H9 (cell line): ENCODE results near the gene RUNX1. TPM values are rescaled to one million over a fixed set of nuclear protein-coding genes. Genes with fewer than 3 reads are reported as not detected.

Experiments used
- DNase-seq: peaks from one replicate; pipeline ENCODE4 v3.0.0-alpha.2; 2017
- H2AFZ ChIP-seq: one replicate; pipeline ENCODE4 v1.6.1; 2013; ENCODE audit warnings: mild to moderate bottlenecking, low read length, control low read depth, moderate library complexity
- H2AK5ac ChIP-seq: 2 replicates; pipeline ENCODE4 v1.6.1; 2013; ENCODE audit warnings: low read length, control low read depth, mixed read lengths; ENCODE audit not compliant: insufficient read length
- H2BK120ac ChIP-seq: one replicate; pipeline ENCODE4 v1.6.1; 2013; ENCODE audit warnings: low read depth, mild to moderate bottlenecking, low read length, control low read depth, inconsistent platforms; ENCODE audit not compliant: poor library complexity, severe bottlenecking
- H2BK12ac ChIP-seq: 2 replicates; pipeline ENCODE4 v1.6.1; 2013; ENCODE audit warnings: low read length, control low read depth, mixed read lengths, low read depth; ENCODE audit not compliant: insufficient read length
- H2BK15ac ChIP-seq: 2 replicates; pipeline ENCODE4 v1.6.1; 2013; ENCODE audit warnings: low read depth, low read length, control low read depth
- H2BK20ac ChIP-seq: one replicate; pipeline ENCODE4 v1.6.1; 2013; ENCODE audit warnings: low read depth, mild to moderate bottlenecking, low read length, control low read depth, inconsistent platforms; ENCODE audit not compliant: poor library complexity, severe bottlenecking
- H2BK5ac ChIP-seq: 2 replicates; pipeline ENCODE4 v1.6.1; 2013; ENCODE audit warnings: low read length, control low read depth, mixed read lengths; ENCODE audit not compliant: insufficient read length
- H3K14ac ChIP-seq: 2 replicates; pipeline ENCODE4 v1.6.1; 2013; ENCODE audit warnings: low read length, control low read depth; ENCODE audit not compliant: insufficient read depth
- H3K18ac ChIP-seq: 2 replicates; pipeline ENCODE4 v1.6.1; 2013; ENCODE audit warnings: low read depth, mild to moderate bottlenecking, mixed read lengths, low read length, control low read depth; ENCODE audit not compliant: insufficient read length
- H3K23ac ChIP-seq: 2 replicates; pipeline ENCODE4 v1.6.1; 2013; ENCODE audit warnings: low read length, control low read depth, mixed read lengths, low read depth; ENCODE audit not compliant: insufficient read length
- H3K23me2 ChIP-seq: 2 replicates; pipeline ENCODE4 v1.6.1; 2013; ENCODE audit warnings: low read depth, mild to moderate bottlenecking, mixed read lengths, low read length, control low read depth; ENCODE audit not compliant: insufficient read length, poor library complexity, severe bottlenecking
- H3K27ac ChIP-seq: 2 replicates; pipeline ENCODE4 v1.5.1; 2013; ENCODE audit warnings: low read length, control low read depth, mixed read lengths, low read depth; ENCODE audit not compliant: insufficient read length
- H3K27me3 ChIP-seq: 2 replicates; pipeline ENCODE4 v1.6.1; 2013; ENCODE audit warnings: low read length, control low read depth, inconsistent platforms; ENCODE audit not compliant: insufficient read depth
- H3K4ac ChIP-seq: 2 replicates; pipeline ENCODE4 v1.6.1; 2013; ENCODE audit warnings: low read depth, mild to moderate bottlenecking, control low read depth, inconsistent platforms, low read length, moderate library complexity
- H3K4me1 ChIP-seq: 2 replicates; pipeline ENCODE4 v1.6.1; 2013; ENCODE audit warnings: low read length, control low read depth, inconsistent platforms; ENCODE audit not compliant: insufficient read depth
- H3K4me2 ChIP-seq: 2 replicates; pipeline ENCODE4 v1.6.1; 2013; ENCODE audit warnings: low read length, control low read depth, mixed read lengths; ENCODE audit not compliant: insufficient read length, insufficient read depth
- H3K56ac ChIP-seq: 2 replicates; pipeline ENCODE4 v1.6.1; 2013; ENCODE audit warnings: low read depth, mild to moderate bottlenecking, mixed read lengths, low read length, control low read depth; ENCODE audit not compliant: insufficient read length
- H3K79me1 ChIP-seq: 2 replicates; pipeline ENCODE4 v1.6.1; 2013; ENCODE audit warnings: low read depth, mild to moderate bottlenecking, moderate library complexity, low read length, control low read depth, inconsistent platforms; ENCODE audit not compliant: insufficient read depth, poor library complexity, severe bottlenecking
- H3K79me2 ChIP-seq: 2 replicates; pipeline ENCODE4 v1.6.1; 2013; ENCODE audit warnings: low read length, control low read depth, inconsistent platforms; ENCODE audit not compliant: insufficient read depth
- H3K9ac ChIP-seq: 2 replicates; pipeline ENCODE4 v1.6.1; 2013; ENCODE audit warnings: low read length, control low read depth, mixed read lengths; ENCODE audit not compliant: insufficient read length; ENCODE audit errors: extremely low read depth
- H3K9me3 ChIP-seq: one replicate; pipeline ENCODE4 v1.6.1; 2013; ENCODE audit warnings: low read depth, low read length, inconsistent platforms; ENCODE audit not compliant: control insufficient read depth
- H3T11ph ChIP-seq: one replicate; pipeline ENCODE4 v1.6.1; 2013; ENCODE audit warnings: mild to moderate bottlenecking, low read length, control low read depth, inconsistent platforms
- H4K20me1 ChIP-seq: one replicate; pipeline ENCODE4 v1.6.1; 2013; ENCODE audit not compliant: control insufficient read depth, insufficient read length, insufficient read depth
- H4K5ac ChIP-seq: 2 replicates; pipeline ENCODE4 v1.6.1; 2013; ENCODE audit warnings: low read depth, mild to moderate bottlenecking, mixed read lengths, low read length, control low read depth; ENCODE audit not compliant: insufficient read length
- H4K8ac ChIP-seq: replicated peaks from 2 replicates; pipeline ENCODE4 v1.6.1; 2013; ENCODE audit warnings: low read length, control low read depth, mixed read lengths, low read depth; ENCODE audit not compliant: insufficient read length
- H4K91ac ChIP-seq: 2 replicates; pipeline ENCODE4 v1.6.1; 2013; ENCODE audit warnings: low read depth, mild to moderate bottlenecking, moderate library complexity, mixed read lengths, low read length, control low read depth; ENCODE audit not compliant: insufficient read length
- H3K27ac Mint-ChIP-seq, 3 experiments: 2 replicates in 2 of 3; 3 replicates in 1 of 3; pipeline ENCODE4 v1.8.0; 2020 to 2021; ENCODE audit warnings: mixed read lengths in 3 of 3, mild to moderate bottlenecking in 1 of 3, moderate library complexity in 1 of 3
- H3K27me3 Mint-ChIP-seq: 2 replicates; pipeline ENCODE4 v1.8.0; 2021; ENCODE audit warnings: low read depth, mild to moderate bottlenecking, moderate library complexity, mixed read lengths
- H3K36me3 Mint-ChIP-seq, 3 experiments: 2 replicates in 2 of 3; 3 replicates in 1 of 3; pipeline ENCODE4 v1.8.0; 2020 to 2021; ENCODE audit warnings: low read depth in 3 of 3, mixed read lengths in 3 of 3; ENCODE audit not compliant: insufficient read depth in 1 of 3
- H3K4me1 Mint-ChIP-seq, 2 experiments: 2 replicates each; pipeline ENCODE4 v1.8.0; 2020; ENCODE audit warnings: mixed read lengths in 2 of 2
- H3K4me3 Mint-ChIP-seq, 2 experiments: 2 replicates in 1 of 2; 3 replicates in 1 of 2; pipeline ENCODE4 v1.8.0; 2020 to 2021; ENCODE audit warnings: mild to moderate bottlenecking in 2 of 2, mixed read lengths in 2 of 2, moderate library complexity in 1 of 2
- H3K9me3 Mint-ChIP-seq, 2 experiments: 2 replicates in 1 of 2; 3 replicates in 1 of 2; pipeline ENCODE4 v1.8.0; 2020; ENCODE audit warnings: mild to moderate bottlenecking in 2 of 2, mixed read lengths in 2 of 2, moderate library complexity in 1 of 2
- WGBS: extraction: QIAGEN DNeasy Blood & Tissue Kit; methylation state at CpG from one replicate; pipeline ENCODE4 v1.1.7; 2013; ENCODE audit warnings: missing lambda C conversion rate, low lambda C conversion rate, mixed read lengths; ENCODE audit not compliant: insufficient read length; ENCODE audit errors: extremely low coverage; 5-methylcytosine and 5-hydroxymethylcytosine counted together
- total RNA-seq: library from RNA; stranded (reverse); gene quantifications from 2 replicates; pipeline ENCODE4 v1.2.1, GENCODE V29; 2021
- TF ChIP-seq, protein P1 (sequence below): fragments of 200-600 bp; sonication (generic); conservative IDR thresholded peaks from 3 replicates; pipeline ENCODE4 v1.8.0; 2021; ENCODE audit warnings: antibody characterized with exemption, mild to moderate bottlenecking

The RUNX1 gene
- total RNA-seq, 1 experiment from 2014 or later = 0.72 TPM

DNA sequence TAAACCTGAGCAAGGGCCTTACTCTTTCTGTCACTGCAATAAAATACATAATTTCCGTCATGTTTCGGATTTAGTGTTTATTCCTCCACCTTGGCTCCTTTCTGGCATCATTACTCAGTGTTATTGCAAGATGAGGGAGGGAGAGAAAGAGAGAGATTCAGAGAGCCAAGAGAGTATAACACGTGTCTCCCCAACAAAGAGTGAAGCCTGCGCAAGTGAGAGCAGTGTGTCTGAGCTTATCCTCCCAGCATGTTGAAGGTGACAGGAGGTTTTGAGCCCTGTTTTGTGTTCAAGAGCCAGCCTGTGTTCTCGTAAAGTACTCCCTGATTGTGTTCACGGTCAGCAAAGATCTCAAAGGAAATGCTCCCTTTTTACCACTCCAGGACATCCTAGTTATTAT lies 6.3 kb downstream of the RUNX1 start:
- Histone ChIP-seq H3K18ac (no peak overlapping the region), H4K5ac (no peak overlapping the region), H2BK15ac (no peak overlapping the region), H4K8ac (no peak overlapping the region), H2AFZ (no peak overlapping the region), H2BK120ac (no peak overlapping the region), H3K23me2 (no peaks in the 10 kb centered on the region), H3K27ac (no peak overlapping the region), H3K14ac (no peak overlapping the region), H3K79me2 (no peaks in the 10 kb centered on the region), H3K4ac (no peak overlapping the region), H3T11ph (no peak overlapping the region), H3K9me3 (no peaks in the 10 kb centered on the region), H2BK5ac (no peak overlapping the region), H4K91ac (no peak overlapping the region), H3K4me2 (no peak overlapping the region), H2AK5ac (no peak overlapping the region), H2BK12ac (no peak overlapping the region), H3K27me3 (no peaks in the 10 kb centered on the region), H2BK20ac (no peak overlapping the region), H4K20me1 (no peaks in the 10 kb centered on the region), H3K56ac (no peak overlapping the region), H3K9ac (no peak overlapping the region), H3K79me1 (no peaks in the 10 kb centered on the region), H3K23ac (no peak overlapping the region), H3K4me1 (no peaks in the 10 kb centered on the region)
- no peak for DNase-seq
- peaks cover 16 to 21% of the 10 kb centered on the region in 2 experiments for H3K4me1 Mint-ChIP-seq
- peaks cover 12% of the 10 kb centered on the region for H3K27me3 Mint-ChIP-seq
- no peaks in the 10 kb centered on the region for H3K36me3 Mint-ChIP-seq
- H3K9me3 Mint-ChIP-seq = no peaks in the 10 kb centered on the region
- H3K27ac Mint-ChIP-seq = peak overlapping the region in 1 of 3 experiments; percentile 9; a peak in 1 of 7 replicates
- TF ChIP-seq, protein P1, sequence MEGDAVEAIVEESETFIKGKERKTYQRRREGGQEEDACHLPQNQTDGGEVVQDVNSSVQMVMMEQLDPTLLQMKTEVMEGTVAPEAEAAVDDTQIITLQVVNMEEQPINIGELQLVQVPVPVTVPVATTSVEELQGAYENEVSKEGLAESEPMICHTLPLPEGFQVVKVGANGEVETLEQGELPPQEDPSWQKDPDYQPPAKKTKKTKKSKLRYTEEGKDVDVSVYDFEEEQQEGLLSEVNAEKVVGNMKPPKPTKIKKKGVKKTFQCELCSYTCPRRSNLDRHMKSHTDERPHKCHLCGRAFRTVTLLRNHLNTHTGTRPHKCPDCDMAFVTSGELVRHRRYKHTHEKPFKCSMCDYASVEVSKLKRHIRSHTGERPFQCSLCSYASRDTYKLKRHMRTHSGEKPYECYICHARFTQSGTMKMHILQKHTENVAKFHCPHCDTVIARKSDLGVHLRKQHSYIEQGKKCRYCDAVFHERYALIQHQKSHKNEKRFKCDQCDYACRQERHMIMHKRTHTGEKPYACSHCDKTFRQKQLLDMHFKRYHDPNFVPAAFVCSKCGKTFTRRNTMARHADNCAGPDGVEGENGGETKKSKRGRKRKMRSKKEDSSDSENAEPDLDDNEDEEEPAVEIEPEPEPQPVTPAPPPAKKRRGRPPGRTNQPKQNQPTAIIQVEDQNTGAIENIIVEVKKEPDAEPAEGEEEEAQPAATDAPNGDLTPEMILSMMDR = no peak
- H3K4me3 Mint-ChIP-seq = no peak overlapping the region
- no CpG with 5 or more reads among the region's 6 CpGs for WGBS
